Measurements from ENCODE around the gene RNF224.

The RNF224 gene

DNA sequence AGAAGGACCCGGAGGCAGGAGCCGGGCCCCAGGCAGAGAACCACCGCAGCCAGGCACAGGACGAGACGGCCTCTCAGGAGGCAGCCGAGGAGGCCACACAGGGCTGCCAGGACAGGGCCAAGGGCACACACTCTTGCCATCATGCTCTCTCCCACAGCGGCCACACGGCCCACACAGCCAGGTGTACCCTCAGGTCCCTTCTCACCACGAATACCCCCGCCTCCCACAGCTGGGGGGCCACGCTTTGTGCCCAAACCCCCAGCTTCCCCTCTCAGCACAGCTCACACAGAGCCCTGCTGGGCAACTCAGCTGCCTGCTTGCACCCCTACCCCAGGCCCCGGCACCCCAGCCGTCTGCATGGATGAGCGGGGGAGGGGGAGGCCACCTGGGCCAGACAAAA is 33.5 kb upstream of the RNF224 start:
- Histone ChIP-seq H3K36me3 (ENCODE audit: control insufficient read depth in 2 of 2, insufficient read depth in 2 of 2, low read length in 2 of 2) (peaks cover 2 to 5% of the 10 kb centered on the region in 2 donors), H3K27me3 (ENCODE audit: control insufficient read depth in 1 of 2, insufficient read depth in 2 of 2, low read length in 2 of 2) (no peaks in the 10 kb centered on the region), H3K9me3 (ENCODE audit: control insufficient read depth in 2 of 2, low read length in 2 of 2) (no peaks in the 10 kb centered on the region), H3K4me1 (ENCODE audit: control insufficient read depth, insufficient read depth, low read length) (peaks cover 42% of the 10 kb centered on the region), H3K27ac (ENCODE audit: low read length) (no peak overlapping the region), H3K4me3 (ENCODE audit: low read length in 2 of 2) (no peak overlapping the region), H3K9ac (ENCODE audit: low read length in 2 of 2) (no peak overlapping the region)

GRCh38 chr9:137194388-137194787 is 32.9 kb upstream of the RNF224 start:
- no peaks in the 10 kb centered on the region for H3K27me3 ChIP-seq (ENCODE audit: control insufficient read depth in 1 of 2, insufficient read depth in 2 of 2, low read length in 2 of 2)
- H3K4me1 ChIP-seq (ENCODE audit: control insufficient read depth, insufficient read depth, low read length): peaks cover 43% of the 10 kb centered on the region

GRCh38 chr9:137194909-137195308 is 32.4 kb upstream of the RNF224 start:
- no peaks in the 10 kb centered on the region for H3K9me3 ChIP-seq (ENCODE audit: control insufficient read depth in 2 of 2, low read length in 2 of 2)
- H3K27me3 ChIP-seq (ENCODE audit: control insufficient read depth in 1 of 2, insufficient read depth in 2 of 2, low read length in 2 of 2): no peaks in the 10 kb centered on the region
- H3K36me3 ChIP-seq (ENCODE audit: control insufficient read depth in 2 of 2, insufficient read depth in 2 of 2, low read length in 2 of 2): peaks cover 2 to 4% of the 10 kb centered on the region in 2 donors
- no peak overlapping the region for H3K9ac ChIP-seq (ENCODE audit: low read length in 2 of 2)
- peaks cover 43% of the 10 kb centered on the region for H3K4me1 ChIP-seq (ENCODE audit: control insufficient read depth, insufficient read depth, low read length)
- no peak overlapping the region for H3K27ac ChIP-seq (ENCODE audit: low read length)
- H3K4me3 ChIP-seq (ENCODE audit: low read length in 2 of 2): no peak overlapping the region

More at GRCh38 chr9:137194388-137194787, 32.9 kb upstream of the RNF224 start:
- H3K36me3 ChIP-seq (ENCODE audit: control insufficient read depth in 2 of 2, insufficient read depth in 2 of 2, low read length in 2 of 2): peaks cover 2 to 5% of the 10 kb centered on the region in 2 donors
- H3K9me3 ChIP-seq (ENCODE audit: control insufficient read depth in 2 of 2, low read length in 2 of 2): no peaks in the 10 kb centered on the region
- no peak overlapping the region for H3K9ac ChIP-seq (ENCODE audit: low read length in 2 of 2)
- H3K27ac ChIP-seq (ENCODE audit: low read length): no peak overlapping the region
- H3K4me3 ChIP-seq (ENCODE audit: low read length in 2 of 2): no peak overlapping the region

DNA sequence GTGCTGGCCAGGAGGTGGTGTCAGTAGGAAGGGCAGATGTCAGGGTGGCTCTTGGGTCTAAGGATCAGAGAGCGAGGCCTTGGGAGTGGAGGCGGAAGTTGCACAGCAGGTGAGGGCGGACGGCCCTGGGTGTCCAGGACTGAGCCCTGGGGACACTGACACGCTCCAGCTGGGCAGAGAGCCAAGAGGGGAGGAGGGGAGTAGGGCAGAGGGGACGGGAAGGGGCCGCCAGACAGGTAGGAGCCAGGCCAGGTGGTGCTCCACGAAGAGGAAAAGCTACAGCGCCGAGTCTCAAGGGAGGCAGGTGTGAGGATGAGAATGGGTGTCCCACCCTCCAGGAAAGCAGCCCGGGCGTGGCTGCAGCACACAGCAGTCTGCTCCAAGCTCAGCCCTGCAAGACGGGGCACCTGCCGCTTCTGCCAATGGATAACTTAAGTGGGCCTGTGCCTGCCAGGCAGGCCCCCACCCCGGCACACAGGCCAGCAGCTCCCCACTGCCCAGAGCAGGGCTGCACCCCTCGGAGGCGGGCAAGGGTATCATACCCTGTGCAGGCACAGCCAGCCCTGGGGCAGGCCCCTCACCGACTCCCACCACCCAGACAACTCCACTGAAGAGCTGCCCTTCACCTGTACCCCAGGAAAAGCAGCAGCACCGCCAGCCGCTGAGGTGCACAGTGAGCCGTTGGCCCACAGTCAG is 31.6 kb upstream of the RNF224 start:
- no peaks in the 10 kb centered on the region for H3K27me3 ChIP-seq (ENCODE audit: control insufficient read depth in 1 of 2, insufficient read depth in 2 of 2, low read length in 2 of 2)
- H3K36me3 ChIP-seq (ENCODE audit: control insufficient read depth in 2 of 2, insufficient read depth in 2 of 2, low read length in 2 of 2): peaks cover 0 to 2% of the 10 kb centered on the region in 2 donors
- no peak overlapping the region for H3K27ac ChIP-seq (ENCODE audit: low read length)
- no peak overlapping the region for H3K9ac ChIP-seq (ENCODE audit: low read length in 2 of 2)
- H3K4me3 ChIP-seq (ENCODE audit: low read length in 2 of 2): no peak overlapping the region
- H3K9me3 ChIP-seq (ENCODE audit: control insufficient read depth in 2 of 2, low read length in 2 of 2): no peaks in the 10 kb centered on the region
- H3K4me1 ChIP-seq (ENCODE audit: control insufficient read depth, insufficient read depth, low read length): peaks cover 36% of the 10 kb centered on the region

DNA sequence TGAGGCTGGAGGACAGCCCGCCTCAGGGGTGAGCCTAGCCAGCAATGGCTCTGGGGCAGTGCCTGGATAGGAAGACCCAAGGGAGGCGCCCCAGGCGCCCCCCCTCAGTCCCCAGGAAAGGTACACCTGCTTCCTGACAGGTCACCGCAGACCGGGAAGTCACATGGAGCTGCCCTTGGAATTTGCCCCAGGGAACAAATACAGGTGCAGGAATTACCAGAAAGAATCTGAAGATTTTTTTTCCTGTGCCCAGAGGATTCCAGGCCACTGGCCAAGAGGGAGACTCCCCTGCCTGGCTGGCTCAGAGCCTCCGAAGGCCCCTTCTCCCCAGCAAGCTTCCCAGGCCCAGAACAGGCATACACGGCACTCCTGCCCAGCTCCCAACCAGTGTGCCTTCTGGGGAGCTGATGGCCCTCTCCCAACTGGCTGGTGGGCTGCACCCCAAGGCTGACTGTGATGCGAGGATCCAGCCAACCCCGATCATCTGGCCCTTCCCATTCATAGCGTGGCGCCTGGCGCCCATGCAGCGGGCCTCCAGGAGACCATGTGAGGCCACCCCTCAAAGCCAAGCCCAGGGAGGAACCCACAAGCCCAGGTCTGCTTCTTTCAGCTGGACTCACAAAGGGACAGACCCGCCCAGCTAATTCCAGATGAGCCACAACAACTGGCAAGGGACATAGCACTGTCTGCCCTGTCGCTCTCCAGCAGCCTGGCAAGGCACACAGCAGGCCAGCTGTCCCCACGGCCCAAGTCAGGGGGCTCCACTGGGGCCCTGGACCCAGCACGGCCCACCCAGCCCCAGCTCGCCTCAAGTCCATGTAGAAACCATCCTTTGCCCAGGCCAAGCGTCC is 29.0 kb upstream of the RNF224 start:
- no peaks in the 10 kb centered on the region for H3K27me3 ChIP-seq (ENCODE audit: control insufficient read depth in 1 of 2, insufficient read depth in 2 of 2, low read length in 2 of 2)
- no peaks in the 10 kb centered on the region for H3K9me3 ChIP-seq (ENCODE audit: control insufficient read depth in 2 of 2, low read length in 2 of 2)
- peak overlapping the region in 1 of 2 donors; percentile 51 for H3K9ac ChIP-seq (ENCODE audit: low read length in 2 of 2)
- peaks cover 38% of the 10 kb centered on the region for H3K4me1 ChIP-seq (ENCODE audit: control insufficient read depth, insufficient read depth, low read length)
- H3K36me3 ChIP-seq (ENCODE audit: control insufficient read depth in 2 of 2, insufficient read depth in 2 of 2, low read length in 2 of 2): no peaks in the 10 kb centered on the region
- peak overlapping the region in 1 of 2 donors; percentile 60 for H3K4me3 ChIP-seq (ENCODE audit: low read length in 2 of 2)
- H3K27ac ChIP-seq (ENCODE audit: low read length): no peak overlapping the region

DNA sequence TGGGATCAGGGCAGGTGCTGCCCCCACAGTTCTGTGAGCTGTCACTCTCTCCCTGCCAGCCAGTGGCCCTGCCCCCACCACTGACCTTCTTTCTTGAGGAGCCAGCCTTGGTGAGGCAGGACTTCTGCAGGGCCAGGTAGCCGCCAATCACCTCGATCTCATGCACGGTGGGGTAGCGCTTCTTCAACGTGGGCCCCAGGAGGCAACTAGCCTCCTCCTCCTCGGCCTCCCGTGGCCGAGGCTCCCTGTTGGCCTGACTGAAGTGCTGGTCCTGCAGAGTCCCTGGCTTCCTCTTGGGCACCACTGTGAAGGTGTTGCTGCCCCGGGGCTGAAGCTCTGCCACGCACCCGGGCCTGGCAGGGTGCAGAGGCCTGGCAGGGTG is 28.4 kb upstream of the RNF224 start:
- H3K27me3 ChIP-seq (ENCODE audit: control insufficient read depth in 1 of 2, insufficient read depth in 2 of 2, low read length in 2 of 2): no peaks in the 10 kb centered on the region
- peaks cover 44% of the 10 kb centered on the region for H3K4me1 ChIP-seq (ENCODE audit: control insufficient read depth, insufficient read depth, low read length)
- H3K4me3 ChIP-seq (ENCODE audit: low read length in 2 of 2): peak overlapping the region in 1 of 2 donors; percentile 60
- peak overlapping the region in 1 of 2 donors; percentile 51 for H3K9ac ChIP-seq (ENCODE audit: low read length in 2 of 2)
- H3K9me3 ChIP-seq (ENCODE audit: control insufficient read depth in 2 of 2, low read length in 2 of 2): no peaks in the 10 kb centered on the region
- no peaks in the 10 kb centered on the region for H3K36me3 ChIP-seq (ENCODE audit: control insufficient read depth in 2 of 2, insufficient read depth in 2 of 2, low read length in 2 of 2)
- H3K27ac ChIP-seq (ENCODE audit: low read length): no peak overlapping the region

GRCh38 chr9:137199411-137200121 is 27.7 kb upstream of the RNF224 start:
- Histone ChIP-seq H3K36me3 (ENCODE audit: control insufficient read depth in 2 of 2, insufficient read depth in 2 of 2, low read length in 2 of 2) (no peaks in the 10 kb centered on the region), H3K4me3 (ENCODE audit: low read length in 2 of 2) (peak overlapping the region in 1 of 2 donors; percentile 60), H3K27ac (ENCODE audit: low read length) (no peak overlapping the region), H3K4me1 (ENCODE audit: control insufficient read depth, insufficient read depth, low read length) (peaks cover 50% of the 10 kb centered on the region), H3K27me3 (ENCODE audit: control insufficient read depth in 1 of 2, insufficient read depth in 2 of 2, low read length in 2 of 2) (no peaks in the 10 kb centered on the region), H3K9ac (ENCODE audit: low read length in 2 of 2) (peak overlapping the region in 1 of 2 donors; percentile 13), H3K9me3 (ENCODE audit: control insufficient read depth in 2 of 2, low read length in 2 of 2) (no peaks in the 10 kb centered on the region)

GRCh38 chr9:137200311-137201204 is 26.7 kb upstream of the RNF224 start, which contains the start of gene TPRN:
TSS of gene TPRN (minus strand) at chr9:137200741. CDS start at chr9:137200711, 30 bp downstream.
- Histone ChIP-seq H3K4me1 (ENCODE audit: control insufficient read depth, insufficient read depth, low read length) (peaks cover 55% of the 10 kb centered on the region), H3K27ac (ENCODE audit: low read length) (peak within 1 kb of the TSS; percentile 53), H3K4me3 (ENCODE audit: low read length in 2 of 2) (peak within 1 kb of the TSS; percentile 59 to 80), H3K27me3 (ENCODE audit: control insufficient read depth in 1 of 2, insufficient read depth in 2 of 2, low read length in 2 of 2) (no peaks in the 10 kb centered on the region), H3K36me3 (ENCODE audit: control insufficient read depth in 2 of 2, insufficient read depth in 2 of 2, low read length in 2 of 2) (no peaks in the 10 kb centered on the region), H3K9me3 (ENCODE audit: control insufficient read depth in 2 of 2, low read length in 2 of 2) (no peaks in the 10 kb centered on the region), H3K9ac (ENCODE audit: low read length in 2 of 2) (peak within 1 kb of the TSS; percentile 50 to 62)

GRCh38 chr9:137201205-137201868 is 26.0 kb upstream of the RNF224 start:
- H3K9ac ChIP-seq (ENCODE audit: low read length in 2 of 2): peak overlapping the region; percentile 50 to 62
- peaks cover 60% of the 10 kb centered on the region for H3K4me1 ChIP-seq (ENCODE audit: control insufficient read depth, insufficient read depth, low read length)
- H3K4me3 ChIP-seq (ENCODE audit: low read length in 2 of 2): peak overlapping the region; percentile 59 to 80
- no peaks in the 10 kb centered on the region for H3K27me3 ChIP-seq (ENCODE audit: control insufficient read depth in 1 of 2, insufficient read depth in 2 of 2, low read length in 2 of 2)
- H3K27ac ChIP-seq (ENCODE audit: low read length): peak overlapping the region; percentile 53
- H3K36me3 ChIP-seq (ENCODE audit: control insufficient read depth in 2 of 2, insufficient read depth in 2 of 2, low read length in 2 of 2): no peaks in the 10 kb centered on the region
- H3K9me3 ChIP-seq (ENCODE audit: control insufficient read depth in 2 of 2, low read length in 2 of 2): no peaks in the 10 kb centered on the region
